K562 (cell line): ENCODE measurements around the gene IBA57. TPM values are rescaled to one million over a fixed set of nuclear protein-coding genes. Genes with fewer than 3 reads are reported as not detected.

Experiments used
- ATAC-seq: fragments of 200-7000 bp; cut with Tn5 transposase; 3 replicates; pipeline ENCODE4 v1.9.1; 2020; ENCODE audit warnings: moderate library complexity
- BruUV-seq: library from RNA; stranded (reverse); fragments of 400-500 nt; replicated peaks from 2 replicates; lab custom pipeline; 2021; lab: Mats Ljungman, UMichigan
- CTCF ChIA-PET: fragments of 300-600 bp; formaldehyde crosslinking; extraction: SDS; loops from one replicate; lab custom pipeline; 2021; ENCODE audit warnings: low intra/inter-chr PET ratio; lab: Yijun Ruan, JAX
- POLR2A ChIA-PET: fragments of 300-600, 350-650 bp; sonication (Branson Sonifier 250); formaldehyde crosslinking; extraction: SDS; loops from one replicate; lab custom pipeline; 2021; ENCODE audit warnings: antibody characterized with exemption, inconsistent platforms; lab: Yijun Ruan, JAX
- DNase-seq, 4 experiments: peaks; one replicate each; pipeline versions ENCODE4 v3.0.0 to v3.0.0-alpha.2; 2011 to 2018; ENCODE audit warnings: low spot score in 3 of 4, mixed read lengths in 3 of 4; ENCODE audit errors: extremely low read depth in 1 of 4
- FAIRE-seq: peaks from 2 replicates; lab custom pipeline; 2011; peaks lifted over from hg19 to GRCh38; lab: Jason Lieb, UNC
- H2AFZ ChIP-seq: 2 replicates; pipeline ENCODE4 v1.6.0; 2011; ENCODE audit warnings: low read depth, low read length, control low read depth, inconsistent platforms
- H3K27ac ChIP-seq: fragments of 200-600 bp; 3 replicates; pipeline ENCODE4 v1.8.0; 2011; ENCODE audit warnings: low read depth, mild to moderate bottlenecking, control low read depth, inconsistent platforms, low read length, moderate library complexity, mixed read lengths; ENCODE audit errors: extremely low read depth
- H3K27me3 ChIP-seq, 2 experiments: fragments of 300-600 bp in 1 of 2; 2 replicates in 1 of 2; 3 replicates in 1 of 2; pipeline versions ENCODE4 v1.6.0 to v1.8.0; 2011; ENCODE audit warnings: inconsistent platforms in 2 of 2, low read length in 2 of 2, mild to moderate bottlenecking in 1 of 2, mixed read lengths in 1 of 2, moderate library complexity in 1 of 2; ENCODE audit not compliant: control insufficient read depth in 2 of 2, insufficient read depth in 2 of 2
- H3K36me3 ChIP-seq: fragments of 300-600 bp; 3 replicates; pipeline ENCODE4 v1.8.0; 2011; ENCODE audit warnings: mild to moderate bottlenecking, low read length, inconsistent platforms; ENCODE audit not compliant: control insufficient read depth, insufficient read depth
- H3K4me1 ChIP-seq, 2 experiments: fragments of 200-600 bp in 1 of 2; replicated peaks in 1 of 2; 2 replicates in 1 of 2; 3 replicates in 1 of 2; pipeline versions ENCODE4 v1.5.1 to v1.8.0; 2011; ENCODE audit warnings: inconsistent platforms in 2 of 2, low read length in 2 of 2, mild to moderate bottlenecking in 1 of 2, mixed read lengths in 1 of 2, moderate library complexity in 1 of 2; ENCODE audit not compliant: control insufficient read depth in 2 of 2, insufficient read depth in 2 of 2
- H3K4me2 ChIP-seq: 2 replicates; pipeline ENCODE4 v1.6.1; 2011; ENCODE audit warnings: low read length, control low read depth, inconsistent platforms, mixed read lengths; ENCODE audit not compliant: insufficient read depth
- H3K4me3 ChIP-seq: fragments of 200-600 bp; sonication (generic), shearing (Covaris generic); 2 replicates; pipeline ENCODE4 v1.5.1; 2016; ENCODE audit warnings: control low read depth, inconsistent platforms
- H3K79me2 ChIP-seq: fragments of 200-600 bp; 3 replicates; pipeline ENCODE4 v1.8.0; 2011; ENCODE audit warnings: low read length, inconsistent platforms; ENCODE audit not compliant: control insufficient read depth, insufficient read depth
- H3K9ac ChIP-seq, 2 experiments: 2 replicates each; pipeline versions ENCODE4 v1.6.0 to v1.6.1; 2011; ENCODE audit warnings: low read depth in 2 of 2, low read length in 2 of 2, control low read depth in 1 of 2, inconsistent platforms in 1 of 2, mild to moderate bottlenecking in 1 of 2, mixed read lengths in 1 of 2; ENCODE audit not compliant: insufficient read depth in 1 of 2
- H3K9me1 ChIP-seq: one replicate; pipeline ENCODE4 v1.6.0; 2011; ENCODE audit warnings: inconsistent platforms, mild to moderate bottlenecking, low read length, moderate library complexity; ENCODE audit not compliant: control insufficient read depth, insufficient read depth
- H3K9me3 ChIP-seq: replicated peaks from 2 replicates; pipeline ENCODE4 v1.5.1; 2011; ENCODE audit warnings: low read depth, low read length, inconsistent platforms; ENCODE audit not compliant: control insufficient read depth, insufficient read depth
- H4K20me1 ChIP-seq: replicated peaks from 2 replicates; pipeline ENCODE4 v1.6.1; 2011; ENCODE audit warnings: low read length, inconsistent platforms, mixed read lengths; ENCODE audit not compliant: control insufficient read depth, insufficient read depth
- PKNOX1 ChIP-seq: fragments of 450-650 bp; IDR thresholded peaks from 2 replicates; pipeline ENCODE4 v1.6.1; 2016
- ZNF740 ChIP-seq, 3 experiments: fragments of 200-800 bp in 1 of 3; sonication (Bioruptor generic) in 1 of 3; sonication (generic) in 1 of 3; formaldehyde crosslinking in 1 of 3; IDR thresholded peaks; 2 replicates each; pipeline versions ENCODE4 v1.6.1 to v1.8.0; 2016 to 2022; ENCODE audit warnings: mild to moderate bottlenecking in 2 of 3, missing compliant biosample characterization in 2 of 3, missing genetic modification characterization in 2 of 3, missing genetic modification reagents in 1 of 3
- WGBS: fragments of 100-300 bp; shearing (Covaris generic); methylation state at CpG from one replicate; pipeline ENCODE4 v1.1.6; 2016; ENCODE audit warnings: low coverage, mixed read lengths; ENCODE audit not compliant: insufficient coverage; ENCODE audit errors: missing lambda C conversion rate; 5-methylcytosine and 5-hydroxymethylcytosine counted together
- in situ Hi-C: fragments of 300-500 bp; cut with MboI; formaldehyde crosslinking; loops from 4 replicates; pipeline ENCODE4 v1.15.0; 2018; ENCODE audit warnings: inconsistent platforms, mixed read lengths
- intact Hi-C: fragments of 100-400 bp; cut with micrococcal nuclease; formaldehyde crosslinking; loops from 2 replicates; pipeline ENCODE4 v1.14.2; 2022
- polyA plus RNA-seq, 8 experiments: library from polyadenylated mRNA; depleted of rRNA in 4 of 8; stranded (reverse) in 5 of 8; unstranded in 3 of 8; fragments of >200 nt; fragmentation: Nextera tagmentation in 2 of 8; fragmentation: Illumina TruSeq in 1 of 8; extraction: Ambion mirVana in 2 of 8; extraction: Trizol in 1 of 8; gene quantifications; 2 replicates each; pipeline versions ENCODE4 v1.2.1 to v1.2.3, GENCODE V29; 2011 to 2014; ENCODE audit warnings: inconsistent platforms in 1 of 8, missing spikeins in 1 of 8
- total RNA-seq, 7 experiments: library from RNA; depleted of rRNA in 6 of 7; stranded (reverse); fragments of >200 nt in 6 of 7; fragmentation: Illumina TruSeq in 2 of 7; extraction: Trizol in 2 of 7; gene quantifications; 2 replicates each; pipeline versions ENCODE4 v1.2.1 to v1.2.3, GENCODE V29; 2011 to 2021; ENCODE audit warnings: low replicate concordance in 1 of 7

IBA57 gene
- total and polyA plus RNA-seq, 9 of the 15 experiments (the other 6 are each of a cell fraction or from before 2014, with no cell fraction given), result 0.77 to 15.5 (median 2.7) TPM

- Histone ChIP-seq H3K27me3 (peaks cover 12 to 27% of the 10 kb centered on the region in 2 experiments; a peak in 4 of 5 replicates), H3K9me1 (no peaks in the 10 kb centered on the region), H3K4me3 (no peak overlapping the region), H3K4me1 (peaks cover 0 to 52% of the 10 kb centered on the region in 2 experiments; a peak in 2 of 5 replicates), H3K79me2 (no peaks in the 10 kb centered on the region), H4K20me1 (no peaks in the 10 kb centered on the region; the same call in 1 of the 2 replicates), H3K4me2 (no peak overlapping the region), H3K9ac (no peak overlapping the region), H3K9me3 (peaks cover 3% of the 10 kb centered on the region; the same call in 1 of the 2 replicates), H2AFZ (no peak overlapping the region), H3K36me3 (no peaks in the 10 kb centered on the region), H3K27ac (no peak overlapping the region)
- in situ Hi-C loops, result no loop called here
- ChIA-PET POLR2A (interaction anchor here (0.5 to 1.1 kb wide), 4 partner anchors 26 to 309 kb away, joined by 3 to 6 read pairs (median 3); a partner anchor contains a TSS), CTCF (no interaction called here)
- 10% methylated on average over 15 of the region's 19 CpGs for WGBS
- no peak for FAIRE-seq
- no peak for DNase-seq
- ATAC-seq, result no peak
- TF ChIP-seq ZNF740 (CRISPR knock-in tag; IDR thresholded peaks at IDR 0.05) (no peak), ZNF740 (tag; IDR thresholded peaks at IDR 0.05) (0 out of 4 replicates have a peak, but pooled peaks of 1 of the 2 experiments have one; percentile 35), PKNOX1 (no peak)
- no TSS peak for BruUV-seq
- intact Hi-C loops, result no loop called here
These were observed 43.4 kb downstream of the IBA57 start for GRCh38 chr1:228208831-228209551.
